Ectodermal cell (in vitro differentiated cells): ENCODE data around the gene MPPED1.

Experiments used
- H3K27ac ChIP-seq: 2 replicates; pipeline ENCODE4 v1.7.0; 2013; ENCODE audit warnings: mild to moderate bottlenecking, low read depth, low read length; ENCODE audit not compliant: insufficient read depth, poor library complexity, severe bottlenecking
- H3K27me3 ChIP-seq: 2 replicates; pipeline ENCODE4 v1.7.0; 2013; ENCODE audit warnings: mild to moderate bottlenecking, low read length; ENCODE audit not compliant: insufficient read depth, control insufficient read depth, poor library complexity, severe bottlenecking
- H3K36me3 ChIP-seq: one replicate; pipeline ENCODE4 v1.7.0; 2013; ENCODE audit warnings: low read length; ENCODE audit not compliant: control insufficient read depth, insufficient read depth
- H3K4me1 ChIP-seq: one replicate; pipeline ENCODE4 v1.7.0; 2013; ENCODE audit warnings: low read length; ENCODE audit not compliant: control insufficient read depth, insufficient read depth
- H3K4me3 ChIP-seq: 2 replicates; pipeline ENCODE4 v1.7.0; 2013; ENCODE audit warnings: low read depth, low read length, control low read depth; ENCODE audit not compliant: insufficient read depth
- H3K9me3 ChIP-seq: 2 replicates; pipeline ENCODE4 v1.7.0; 2013; ENCODE audit warnings: mild to moderate bottlenecking, low read length, moderate library complexity; ENCODE audit not compliant: control insufficient read depth
- WGBS, 2 experiments: methylation state at CpG; one replicate each; pipeline ENCODE4 v1.1.7; 2013; ENCODE audit warnings: missing lambda C conversion rate in 2 of 2; 5-methylcytosine and 5-hydroxymethylcytosine counted together

MPPED1 gene

GRCh38 chr22:43515411-43515810 is 103.6 kb downstream of the MPPED1 start:
- no peaks in the 10 kb centered on the region for H3K36me3 ChIP-seq
- H3K4me1 ChIP-seq, result no peaks in the 10 kb centered on the region
- 90 to 93% methylated on average over 8 of the region's 8 CpGs for WGBS, 2 experiments
- H3K27ac ChIP-seq, result no peak overlapping the region
- H3K9me3 ChIP-seq, result no peaks in the 10 kb centered on the region
- H3K27me3 ChIP-seq, result no peaks in the 10 kb centered on the region
- no peak overlapping the region for H3K4me3 ChIP-seq

- no peak overlapping the region for H3K27ac ChIP-seq
- WGBS, 2 experiments, result 86 to 88% methylated on average over 13 of the region's 13 CpGs
- no peak overlapping the region for H3K4me3 ChIP-seq
- H3K4me1 ChIP-seq, result no peaks in the 10 kb centered on the region
- H3K36me3 ChIP-seq, result no peaks in the 10 kb centered on the region
- no peaks in the 10 kb centered on the region for H3K27me3 ChIP-seq
- H3K9me3 ChIP-seq, result no peaks in the 10 kb centered on the region
Observed at GRCh38 chr22:43515902-43516301, 104.1 kb downstream of the MPPED1 start.

GRCh38 chr22:43516386-43516785 is 104.6 kb downstream of the MPPED1 start:
- Histone ChIP-seq H3K27ac (no peak overlapping the region), H3K36me3 (no peaks in the 10 kb centered on the region), H3K4me3 (no peak overlapping the region), H3K9me3 (no peaks in the 10 kb centered on the region), H3K27me3 (no peaks in the 10 kb centered on the region), H3K4me1 (no peaks in the 10 kb centered on the region)
- 94 to 96% methylated on average over 14 of the region's 14 CpGs for WGBS, 2 experiments

- Histone ChIP-seq H3K27ac (no peak overlapping the region), H3K27me3 (no peaks in the 10 kb centered on the region), H3K36me3 (no peaks in the 10 kb centered on the region), H3K4me3 (no peak overlapping the region), H3K9me3 (no peaks in the 10 kb centered on the region), H3K4me1 (no peaks in the 10 kb centered on the region)
- 94 to 95% methylated on average over 14 of the region's 14 CpGs for WGBS, 2 experiments
Observed at GRCh38 chr22:43516996-43517635, 105.3 kb downstream of the MPPED1 start.

GRCh38 chr22:43520632-43521039 is 108.8 kb downstream of the MPPED1 start:
- no peak overlapping the region for H3K27ac ChIP-seq
- H3K4me3 ChIP-seq, result no peak overlapping the region
- no peaks in the 10 kb centered on the region for H3K36me3 ChIP-seq
- H3K4me1 ChIP-seq, result no peaks in the 10 kb centered on the region
- WGBS, 2 experiments, result 86% methylated on average over 2 of the region's 2 CpGs
- H3K27me3 ChIP-seq, result no peaks in the 10 kb centered on the region
- H3K9me3 ChIP-seq, result no peaks in the 10 kb centered on the region

- WGBS, 2 experiments, result 84 to 88% methylated on average over 6 of the region's 6 CpGs
- Histone ChIP-seq H3K27ac (no peak overlapping the region), H3K27me3 (no peaks in the 10 kb centered on the region)
Observed at GRCh38 chr22:43521716-43522115, 109.9 kb downstream of the MPPED1 start.

GRCh38 chr22:43526117-43526655 is 114.4 kb downstream of the MPPED1 start:
- no peaks in the 10 kb centered on the region for H3K36me3 ChIP-seq
- no peak overlapping the region for H3K4me3 ChIP-seq
- WGBS, 2 experiments, result 91 to 92% methylated on average over 7 of the region's 7 CpGs
- H3K4me1 ChIP-seq, result no peaks in the 10 kb centered on the region
- no peaks in the 10 kb centered on the region for H3K27me3 ChIP-seq
- no peak overlapping the region for H3K27ac ChIP-seq
- no peaks in the 10 kb centered on the region for H3K9me3 ChIP-seq

More at GRCh38 chr22:43521716-43522115, 109.9 kb downstream of the MPPED1 start:
- Histone ChIP-seq H3K9me3 (no peaks in the 10 kb centered on the region), H3K36me3 (no peaks in the 10 kb centered on the region), H3K4me3 (no peak overlapping the region), H3K4me1 (no peaks in the 10 kb centered on the region)

- 93 to 94% methylated on average over 5 of the region's 5 CpGs for WGBS, 2 experiments
- H3K4me3 ChIP-seq, result no peak overlapping the region
Observed at GRCh38 chr22:43526946-43527345, 115.1 kb downstream of the MPPED1 start.

GRCh38 chr22:43528601-43529360 is 117.0 kb downstream of the MPPED1 start:
- Histone ChIP-seq H3K36me3 (no peaks in the 10 kb centered on the region), H3K4me1 (no peaks in the 10 kb centered on the region), H3K27me3 (no peaks in the 10 kb centered on the region), H3K27ac (no peak overlapping the region), H3K4me3 (no peak overlapping the region), H3K9me3 (no peaks in the 10 kb centered on the region)
- WGBS, 2 experiments, result 82 to 84% methylated on average over 12 of the region's 12 CpGs

More at GRCh38 chr22:43526946-43527345, 115.1 kb downstream of the MPPED1 start:
- Histone ChIP-seq H3K4me1 (no peaks in the 10 kb centered on the region), H3K27me3 (no peaks in the 10 kb centered on the region), H3K9me3 (no peaks in the 10 kb centered on the region), H3K36me3 (no peaks in the 10 kb centered on the region), H3K27ac (no peak overlapping the region)

- no peaks in the 10 kb centered on the region for H3K4me1 ChIP-seq
- no peaks in the 10 kb centered on the region for H3K9me3 ChIP-seq
- no peak overlapping the region for H3K27ac ChIP-seq
- H3K36me3 ChIP-seq, result no peaks in the 10 kb centered on the region
- no peaks in the 10 kb centered on the region for H3K27me3 ChIP-seq
- WGBS, 2 experiments, result 80 to 100% methylated on average over 1 to 2 of the region's 2 CpGs
- H3K4me3 ChIP-seq, result no peak overlapping the region
Observed at GRCh38 chr22:43529461-43529860, 117.6 kb downstream of the MPPED1 start.
